GM12878 (cell line): ENCODE measurements around the gene CHST14. TPM values are rescaled to one million over a fixed set of nuclear protein-coding genes. Genes with fewer than 3 reads are reported as not detected.

Source experiments
- ATAC-seq: fragments of 200-7000 bp; cut with Tn5 transposase; 3 replicates; pipeline ENCODE4 v1.9.1; 2020; ENCODE audit warnings: mild to moderate bottlenecking, moderate library complexity
- Bru-seq: library from RNA; stranded (reverse); fragments of 400-500 nt; gene quantifications from one replicate; lab custom pipeline; 2021; lab: Mats Ljungman, UMichigan
- BruChase-seq, 2 experiments: library from RNA; stranded (reverse); fragments of 400-500 nt; gene quantifications; one replicate each; lab custom pipeline; 2021; lab: Mats Ljungman, UMichigan
- BruUV-seq: library from RNA; stranded (reverse); fragments of 400-500 nt; replicated peaks from 2 replicates; lab custom pipeline; 2021; lab: Mats Ljungman, UMichigan
- CTCF ChIA-PET: fragments of 300-600 bp; sonication (Branson Sonifier 250); formaldehyde crosslinking; extraction: SDS; loops from one replicate; lab custom pipeline; 2021; ENCODE audit warnings: inconsistent platforms; lab: Yijun Ruan, JAX
- POLR2A ChIA-PET: fragments of 350-600 bp; formaldehyde crosslinking; extraction: SDS; loops from one replicate; lab custom pipeline; 2021; ENCODE audit warnings: inconsistent platforms; lab: Charles Lee
- RAD21 ChIA-PET: fragments of 300-600 bp; sonication (Branson Sonifier 250); formaldehyde crosslinking; loops from one replicate; lab custom pipeline; 2023; ENCODE audit warnings: antibody characterized with exemption; ENCODE audit not compliant: unreplicated experiment; lab: Charles Lee
- SMC1A ChIA-PET: fragments of 300-600 bp; sonication (Branson Sonifier 250); formaldehyde crosslinking; loops from one replicate; lab custom pipeline; 2023; ENCODE audit not compliant: unreplicated experiment, uncharacterized antibody; lab: Charles Lee
- DNase-seq: peaks from one replicate; pipeline ENCODE4 v3.0.0-alpha.2; 2011; ENCODE audit warnings: low read depth, low spot score
- FAIRE-seq: peaks from 3 replicates; lab custom pipeline; 2011; peaks lifted over from hg19 to GRCh38; lab: Jason Lieb, UNC
- H2AFZ ChIP-seq: 2 replicates; pipeline ENCODE4 v1.6.0; 2011; ENCODE audit warnings: low read depth, low read length, control low read depth; ENCODE audit not compliant: control insufficient read depth
- H3K27ac ChIP-seq: 2 replicates; pipeline ENCODE4 v1.5.1; 2011; ENCODE audit warnings: control low read depth; ENCODE audit not compliant: control insufficient read depth, insufficient read depth
- H3K27me3 ChIP-seq, 2 experiments: replicated peaks in 1 of 2; 2 replicates each; pipeline versions ENCODE4 v1.6.0 to v1.6.1; 2011; ENCODE audit warnings: low read length in 1 of 2; ENCODE audit not compliant: control insufficient read depth in 2 of 2, insufficient read depth in 2 of 2
- H3K36me3 ChIP-seq, 2 experiments: 2 replicates each; pipeline ENCODE4 v1.5.1; 2011; ENCODE audit warnings: low read length in 1 of 2; ENCODE audit not compliant: control insufficient read depth in 2 of 2, insufficient read depth in 2 of 2
- H3K4me1 ChIP-seq: 2 replicates; pipeline ENCODE4 v1.6.1; 2011; ENCODE audit warnings: mild to moderate bottlenecking, low read length, moderate library complexity, mixed read lengths; ENCODE audit not compliant: control insufficient read depth, insufficient read depth
- H3K4me2 ChIP-seq: 2 replicates; pipeline ENCODE4 v1.6.0; 2011; ENCODE audit warnings: control low read depth; ENCODE audit not compliant: control insufficient read depth, insufficient read depth
- H3K4me3 ChIP-seq: fragments of 200-600 bp; sonication (generic); 2 replicates; pipeline ENCODE4 v1.5.1; 2016
- H3K79me2 ChIP-seq: 2 replicates; pipeline ENCODE4 v1.6.0; 2011; ENCODE audit warnings: low read length; ENCODE audit not compliant: control insufficient read depth, insufficient read depth
- H3K9ac ChIP-seq: 2 replicates; pipeline ENCODE4 v1.8.0; 2011; ENCODE audit warnings: low read length, control low read depth, mixed read lengths; ENCODE audit not compliant: control insufficient read depth, insufficient read depth
- H3K9me3 ChIP-seq: replicated peaks from 3 replicates; pipeline ENCODE4 v1.5.1; 2011; ENCODE audit warnings: mild to moderate bottlenecking, low read length; ENCODE audit not compliant: control insufficient read depth, insufficient read depth
- H4K20me1 ChIP-seq: 2 replicates; pipeline ENCODE4 v1.6.0; 2011; ENCODE audit not compliant: control insufficient read depth, insufficient read depth
- EGR1 ChIP-seq, 2 experiments: IDR thresholded peaks; 1 replicate in 1 of 2; 2 replicates in 1 of 2; pipeline ENCODE4 v1.6.1; 2011 to 2012; ENCODE audit warnings: low read depth in 2 of 2, low read length in 2 of 2, borderline replicate concordance in 1 of 2, mild to moderate bottlenecking in 1 of 2, moderate library complexity in 1 of 2
- FOXK2 ChIP-seq: fragments of 450-650 bp; IDR thresholded peaks from 2 replicates; pipeline ENCODE4 v1.6.1; 2017; ENCODE audit warnings: mild to moderate bottlenecking, moderate library complexity
- HCFC1 ChIP-seq: fragments of 150-350 bp; IDR thresholded peaks from 2 replicates; pipeline ENCODE4 v1.6.1; 2014; ENCODE audit warnings: low read length
- HDAC2 ChIP-seq: fragments of 200-600 bp; sonication (generic); IDR thresholded peaks from 2 replicates; pipeline ENCODE4 v1.6.1; 2017
- HDGF ChIP-seq: fragments of 450-650 bp; IDR thresholded peaks from 2 replicates; pipeline ENCODE4 v1.6.1; 2016; ENCODE audit warnings: antibody characterized with exemption
- IKZF1 ChIP-seq: fragments of 450-650 bp; conservative IDR thresholded peaks from 2 replicates; pipeline ENCODE4 v1.6.1; 2017; ENCODE audit warnings: antibody characterized with exemption, mild to moderate bottlenecking
- LARP7 ChIP-seq: fragments of 450-650 bp; IDR thresholded peaks from 2 replicates; pipeline ENCODE4 v1.6.1; 2017; ENCODE audit warnings: mild to moderate bottlenecking
- MLLT1 ChIP-seq: fragments of 450-650 bp; IDR thresholded peaks from 2 replicates; pipeline ENCODE4 v1.6.1; 2016; ENCODE audit warnings: mild to moderate bottlenecking
- NFYB ChIP-seq: IDR thresholded peaks from 2 replicates; pipeline ENCODE4 v1.6.1; 2011; ENCODE audit warnings: low read depth, mild to moderate bottlenecking, low read length, improper control_type of control experiment, moderate library complexity; ENCODE audit not compliant: insufficient read depth
- PAX5 ChIP-seq: IDR thresholded peaks from 2 replicates; pipeline ENCODE4 v1.6.1; 2011; ENCODE audit warnings: low read depth, low read length, borderline replicate concordance
- RFX5 ChIP-seq: IDR thresholded peaks from 2 replicates; pipeline ENCODE4 v1.6.1; 2011; ENCODE audit warnings: low read depth, low read length, improper control_type of control experiment
- TAF1 ChIP-seq: IDR thresholded peaks from 2 replicates; pipeline ENCODE4 v1.6.1; 2011; ENCODE audit warnings: mild to moderate bottlenecking, low read depth, low read length, borderline replicate concordance
- ZNF687 ChIP-seq: fragments of 450-650 bp; IDR thresholded peaks from 2 replicates; pipeline ENCODE4 v1.6.1; 2017; ENCODE audit warnings: mild to moderate bottlenecking, moderate library complexity
- WGBS: methylation state at CpG from one replicate; pipeline ENCODE4 v1.1.6; 2016; ENCODE audit warnings: low lambda C conversion rate; ENCODE audit not compliant: insufficient replicate concordance, insufficient coverage; ENCODE audit errors: missing lambda C conversion rate; 5-methylcytosine and 5-hydroxymethylcytosine counted together
- in situ Hi-C: fragments of 300-500 bp; cut with MboI; formaldehyde crosslinking; loops from 9 replicates; pipeline ENCODE4 v1.14.3; 2018; ENCODE audit warnings: mixed read lengths
- intact Hi-C: fragments of 100-400 bp; cut with micrococcal nuclease; formaldehyde crosslinking; loops from one replicate; pipeline ENCODE4 v1.14.2; 2022; ENCODE audit not compliant: unreplicated experiment
- long read RNA-seq, 2 experiments: library from polyadenylated mRNA; unstranded; transcript quantifications; one replicate each; pipeline ENCODE4 v2.0.0, GENCODE V29; 2019 to 2020
- polyA minus RNA-seq, 3 experiments: library from RNA; depleted of rRNA, polyadenylated mRNA; stranded (reverse); fragments of >200 nt; gene quantifications; 2 replicates each; pipeline ENCODE4 v1.2.3, GENCODE V29; 2011
- polyA plus RNA-seq, 11 experiments: library from polyadenylated mRNA; depleted of rRNA in 4 of 11; unstranded in 6 of 11; stranded (reverse) in 5 of 11; fragments of >200 nt; fragmentation: Nextera tagmentation in 4 of 11; fragmentation: Illumina TruSeq in 1 of 11; extraction: Ambion mirVana in 4 of 11; extraction: Trizol in 1 of 11; gene quantifications; 1 replicate in 1 of 11; 2 replicates in 10 of 11; pipeline versions ENCODE4 v1.2.1 to v1.2.3, GENCODE V29; 2011 to 2016; ENCODE audit warnings: inconsistent platforms in 2 of 11, missing spikeins in 2 of 11, low read depth in 1 of 11
- total RNA-seq, 4 experiments: library from RNA; depleted of rRNA in 3 of 4; stranded (reverse); fragments of >200 nt in 3 of 4; fragmentation: Illumina TruSeq in 1 of 4; extraction: Trizol in 1 of 4; gene quantifications; 2 replicates each; pipeline versions ENCODE4 v1.2.1 to v1.2.3, GENCODE V29; 2013 to 2021

CHST14 gene, protein sequence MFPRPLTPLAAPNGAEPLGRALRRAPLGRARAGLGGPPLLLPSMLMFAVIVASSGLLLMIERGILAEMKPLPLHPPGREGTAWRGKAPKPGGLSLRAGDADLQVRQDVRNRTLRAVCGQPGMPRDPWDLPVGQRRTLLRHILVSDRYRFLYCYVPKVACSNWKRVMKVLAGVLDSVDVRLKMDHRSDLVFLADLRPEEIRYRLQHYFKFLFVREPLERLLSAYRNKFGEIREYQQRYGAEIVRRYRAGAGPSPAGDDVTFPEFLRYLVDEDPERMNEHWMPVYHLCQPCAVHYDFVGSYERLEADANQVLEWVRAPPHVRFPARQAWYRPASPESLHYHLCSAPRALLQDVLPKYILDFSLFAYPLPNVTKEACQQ
- total RNA-seq (2013; cell fraction: nucleolus; rRNA removed), result 4.1 and 5.4 TPM in 2 replicates
- total RNA-seq (2014; rRNA removed) (6.0 and 6.8 TPM in 2 replicates), total RNA-seq (2014; rRNA removed; fragmentation: Illumina TruSeq; extraction: Trizol) (2.5 and 3.0 TPM in 2 replicates), total RNA-seq (2021) (12.8 and 13.6 TPM in 2 replicates), polyA plus RNA-seq (2011; rRNA removed) (2.3 and 4.0 TPM in 2 replicates), polyA plus RNA-seq (2014; fragmentation: Illumina TruSeq; extraction: Trizol) (6.5 TPM in 2 replicates), polyA plus RNA-seq (2014; fragmentation: Nextera tagmentation; extraction: Ambion mirVana) (1 to 10 TPM; 1.3 to 2.8 TPM), polyA plus RNA-seq (2014; rRNA removed) (5.9 and 6.3 TPM in 2 replicates), polyA plus RNA-seq (2016; fragmentation: Nextera tagmentation; extraction: Ambion mirVana) (1 to 10 TPM; 7.5 to 9.1 TPM), polyA minus RNA-seq (2011; rRNA and poly(A)+ RNA removed) (4.5 and 5.2 TPM in 2 replicates), Bru-seq, nascent RNA (percentile 59 among the genes with signal in this experiment), BruChase-seq, experiment 1, labeled RNA remaining after a 6-hour chase (percentile 51 among the genes with signal in this experiment), BruChase-seq, experiment 2, labeled RNA remaining after a 2-hour chase (percentile 66 among the genes with signal in this experiment)
- 5.2 TPM for polyA plus RNA-seq (2011; ENCODE audit: low read depth)
- 5.8 and 6.2 TPM in 2 replicates for polyA plus RNA-seq (2011; cell fraction: cytosol; rRNA removed)
- 4.2 and 5.8 TPM in 2 replicates for polyA plus RNA-seq (2011; cell fraction: nucleus; rRNA removed)
- polyA plus RNA-seq (2012), result 8.3 and 9.3 TPM in 2 replicates
- 3.4 and 4.7 TPM in 2 replicates for polyA minus RNA-seq (2011; cell fraction: cytosol; rRNA and poly(A)+ RNA removed)
- 3.5 and 4.9 TPM in 2 replicates for polyA minus RNA-seq (2011; cell fraction: nucleus; rRNA and poly(A)+ RNA removed)
- long read RNA-seq, experiment 1, partial matches to known transcripts, result 0 of 1 reads
- long read RNA-seq, experiment 1, other reads (novel, unspliced or antisense), result 0 of 1 reads
- long read RNA-seq, experiment 2, partial matches to known transcripts, result 0 of 3 reads
- long read RNA-seq, experiment 2, other reads (novel, unspliced or antisense), result 0 of 3 reads

- intact Hi-C loops, result no loop called here
- 31% methylated on average over 17 of the region's 52 CpGs for WGBS
- FAIRE-seq (peak; percentile 65), ATAC-seq (peak; percentile 84), DNase-seq (no peak)
- Histone ChIP-seq H3K9me3 (no peaks in the 10 kb centered on the region), H4K20me1 (no peaks in the 10 kb centered on the region), H3K4me1 (peaks cover 15% of the 10 kb centered on the region), H3K4me3 (peak within 1 kb of the TSS; percentile 85), H3K9ac (peak within 1 kb of the TSS; percentile 77), H3K4me2 (peak within 1 kb of the TSS; percentile 94), H3K36me3 (peaks cover 3 to 8% of the 10 kb centered on the region in 2 experiments), H3K79me2 (peaks cover 9% of the 10 kb centered on the region), H3K27ac (peak within 1 kb of the TSS; percentile 70), H3K27me3 (no peaks in the 10 kb centered on the region), H2AFZ (peak within 1 kb of the TSS; percentile 81)
- ChIA-PET POLR2A (interaction anchor here (1.3 kb wide), 1 partner anchor 28 kb away, joined by 4 read pairs; no protein-coding TSS in a partner anchor), RAD21 (no interaction called here), SMC1A (no interaction called here), CTCF (interaction anchor here (1.0 to 1.2 kb wide), 3 partner anchors 14 to 49 kb away, joined by 3 to 4 read pairs (median 3); no protein-coding TSS in a partner anchor)
- BruUV-seq, result TSS peak; percentile 55
- in situ Hi-C loops, result no loop called here
- TF ChIP-seq FOXK2 (no peak), HCFC1 (no peak), LARP7 (0 out of 2 replicates have a peak, but pooled peaks have one; percentile 19), EGR1 (IDR thresholded peaks at IDR 0.05; ENCODE audit: borderline replicate concordance in 1 of 2, low read depth in 2 of 2, low read length in 2 of 2) (peak in 1 of 2 experiments; percentile 98; a peak in 2 of 3 replicates), TAF1 (peak; percentile 26; the same call in 1 of the 2 replicates), HDAC2 (no peak), ZNF687 (0 out of 2 replicates have a peak, but pooled peaks have one; percentile 26), NFYB (no peak), IKZF1 (peak; percentile 37; the same call in 1 of the 2 replicates), HDGF (0 out of 2 replicates have a peak, but pooled peaks have one; percentile 49), MLLT1 (no peak), PAX5 (no peak), RFX5 (no peak)
Observed at GRCh38 chr15:40470423-40471104, at the start of gene CHST14. CHST14 (plus strand) TSS chr15:40470984; CDS start chr15:40471214, 230 bp downstream.
